GM19025 (cell line): ENCODE results near the gene ZFPM1.

Source experiments
- ATAC-seq: cut with Tn5 transposase; IDR thresholded peaks from one replicate; pipeline ENCODE4 v1.9.1; 2021; ENCODE audit warnings: mild to moderate bottlenecking, low read depth, moderate library complexity; ENCODE audit not compliant: unreplicated experiment

The ZFPM1 gene

DNA sequence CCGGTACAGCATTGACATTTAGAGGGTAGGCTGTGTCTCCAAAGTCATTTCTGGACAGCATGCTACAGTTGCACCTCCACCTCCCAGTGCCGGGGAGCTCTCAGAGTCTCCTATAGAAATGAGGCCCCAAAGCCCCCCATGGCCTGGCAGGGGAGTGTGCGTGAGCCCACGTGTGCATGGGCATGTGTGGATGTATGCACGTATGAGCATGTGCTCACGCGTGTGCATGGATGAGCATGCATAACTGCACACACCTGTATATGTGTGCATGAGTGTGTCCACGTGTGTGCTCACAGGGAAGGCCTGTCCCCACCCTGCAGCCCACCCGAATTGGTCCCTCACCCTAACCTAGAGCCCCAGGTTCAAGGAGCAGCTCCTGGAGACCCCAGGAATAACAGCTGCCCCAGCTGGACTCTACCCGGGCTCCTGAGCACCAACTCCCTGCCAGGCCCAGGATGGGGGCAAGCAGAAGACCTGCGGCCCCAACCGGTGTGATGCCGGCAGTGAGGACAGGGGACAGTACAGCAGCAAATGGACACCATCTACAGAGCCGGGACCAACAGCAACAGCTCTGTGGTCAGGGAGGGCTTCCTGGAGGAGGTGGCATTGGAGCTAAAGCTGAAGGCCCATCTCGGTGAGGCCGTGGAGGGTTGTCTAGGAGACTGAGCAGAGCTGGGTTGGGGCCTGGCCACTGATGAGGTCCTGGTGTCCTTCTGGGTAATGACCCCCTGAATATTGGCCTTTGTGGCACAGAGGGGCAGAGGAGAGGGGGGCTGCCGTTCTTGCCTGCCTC is 35.2 kb upstream of the ZFPM1 start:
- no peak for ATAC-seq

- no peak for ATAC-seq
Measured at GRCh38 chr16:88418869-88419268, 34.2 kb upstream of the ZFPM1 start.

DNA sequence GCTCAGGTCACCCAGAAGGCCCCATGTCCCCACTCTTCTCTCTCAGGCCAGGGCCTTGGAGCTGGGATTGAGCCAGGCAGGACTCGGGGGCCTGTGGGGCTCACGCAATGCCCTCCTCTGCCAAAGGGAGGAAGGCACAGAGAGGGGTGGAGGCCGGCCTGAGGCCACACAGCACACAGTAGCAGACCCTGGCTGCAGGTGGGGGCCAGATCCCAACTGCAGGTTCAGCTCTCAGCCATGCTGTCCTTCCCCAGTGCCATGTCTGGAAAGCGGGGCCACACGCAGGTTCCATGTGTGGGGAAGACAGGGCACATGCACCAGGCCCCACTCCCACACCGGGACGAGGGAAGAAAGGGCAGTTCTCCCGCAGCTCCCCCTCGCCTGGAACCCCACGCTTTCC is 33.3 kb upstream of the ZFPM1 start:
- no peak for ATAC-seq

- no peak for ATAC-seq
Measured at GRCh38 chr16:88420496-88420895, 32.6 kb upstream of the ZFPM1 start.

DNA sequence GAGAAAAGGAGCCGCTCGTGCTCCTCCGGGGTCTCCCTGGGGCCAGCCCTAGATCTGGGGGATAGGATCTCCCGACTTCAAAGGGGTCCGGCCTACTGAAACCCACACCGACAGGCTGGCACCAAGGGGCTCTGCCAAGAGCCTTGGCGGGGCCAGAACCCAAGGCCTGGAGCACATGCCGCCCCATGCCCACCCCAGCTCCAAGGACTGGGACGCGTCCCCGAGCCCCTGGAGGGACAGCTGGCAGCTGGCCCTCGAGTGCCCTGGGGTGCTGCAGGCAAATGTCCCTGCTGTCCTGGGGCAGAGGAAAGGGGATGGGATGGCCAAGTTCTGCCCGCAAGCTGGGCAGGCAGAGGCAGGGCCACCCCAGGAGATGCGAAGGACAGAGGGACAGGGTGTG is 31.8 kb upstream of the ZFPM1 start:
- no peak for ATAC-seq

DNA sequence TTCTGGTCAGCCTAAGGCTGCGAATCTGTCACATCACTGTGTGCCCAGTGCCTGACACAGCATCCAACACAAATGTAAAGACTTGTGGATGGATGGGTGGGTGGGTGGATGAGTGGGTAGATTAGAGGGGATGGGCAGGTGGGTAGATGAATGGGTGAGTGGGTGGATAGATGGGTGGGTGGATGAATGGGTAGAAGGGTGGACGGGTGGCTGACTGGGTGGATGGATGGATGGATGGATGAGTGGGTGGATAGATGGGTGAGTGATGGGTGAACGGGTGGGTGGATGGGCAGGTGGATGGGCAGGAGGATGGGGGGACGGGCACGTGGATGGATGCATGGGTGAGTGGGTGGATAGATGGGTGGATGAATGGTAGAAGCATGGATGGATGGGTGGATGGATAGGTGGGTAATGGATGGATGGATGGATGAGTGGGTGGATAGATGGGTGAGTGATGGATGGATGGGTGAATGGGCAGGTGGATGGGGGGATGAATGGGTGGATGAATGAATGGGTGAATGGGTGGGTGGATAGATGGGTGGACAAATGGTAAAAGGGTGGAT is 31.1 kb upstream of the ZFPM1 start:
- no peak for ATAC-seq

DNA sequence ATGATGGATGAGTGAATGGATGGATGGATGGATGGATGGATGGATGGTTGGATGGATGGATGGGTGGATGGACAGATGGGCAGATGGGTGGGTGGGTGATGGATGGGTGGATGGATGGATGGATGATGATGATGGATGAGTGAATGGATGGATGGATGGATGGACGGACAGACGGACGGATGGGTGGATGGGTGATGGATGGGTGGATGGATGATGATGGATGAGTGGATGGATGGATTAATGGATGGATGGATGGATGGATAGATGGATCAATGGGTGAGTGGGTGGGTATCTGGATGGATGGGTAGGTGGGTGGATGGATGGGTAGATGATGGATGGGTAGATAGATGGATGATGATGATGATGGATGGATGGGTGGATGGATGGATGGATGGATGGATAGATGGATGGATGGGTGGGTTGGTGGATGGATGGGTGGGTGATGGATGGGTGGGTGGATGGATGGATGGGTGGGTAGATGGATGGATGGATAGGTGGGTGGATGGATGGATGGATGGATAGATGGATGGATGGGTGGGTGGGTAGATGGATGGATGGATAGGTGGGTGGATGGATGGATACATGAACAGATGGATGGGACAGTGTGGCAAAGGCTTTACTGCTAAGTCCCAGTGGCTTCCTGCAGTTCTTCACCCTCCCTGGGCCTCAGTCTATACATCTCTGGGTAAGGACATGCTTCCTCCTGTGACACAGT is 30.2 kb upstream of the ZFPM1 start:
- no peak for ATAC-seq

DNA sequence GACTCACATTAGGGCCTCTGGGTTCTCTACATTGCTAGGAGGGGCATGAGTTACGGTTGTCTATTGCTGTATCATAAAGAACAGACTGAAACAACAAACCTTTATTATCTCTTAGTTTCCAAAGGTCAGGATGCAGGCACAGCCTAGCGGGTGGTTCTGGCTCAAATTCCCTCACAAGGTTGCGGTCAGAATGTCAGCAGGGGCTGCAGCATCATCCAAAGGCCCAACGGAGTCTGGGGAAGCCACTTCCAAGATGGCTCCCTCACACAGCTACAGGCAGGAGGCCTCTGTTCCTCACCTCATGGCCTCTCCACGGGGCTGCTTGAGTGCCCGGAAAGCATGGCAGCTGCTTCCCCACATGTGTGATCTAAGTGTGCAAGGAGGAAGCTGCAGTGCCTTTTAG is 29.6 kb upstream of the ZFPM1 start:
- no peak for ATAC-seq

DNA sequence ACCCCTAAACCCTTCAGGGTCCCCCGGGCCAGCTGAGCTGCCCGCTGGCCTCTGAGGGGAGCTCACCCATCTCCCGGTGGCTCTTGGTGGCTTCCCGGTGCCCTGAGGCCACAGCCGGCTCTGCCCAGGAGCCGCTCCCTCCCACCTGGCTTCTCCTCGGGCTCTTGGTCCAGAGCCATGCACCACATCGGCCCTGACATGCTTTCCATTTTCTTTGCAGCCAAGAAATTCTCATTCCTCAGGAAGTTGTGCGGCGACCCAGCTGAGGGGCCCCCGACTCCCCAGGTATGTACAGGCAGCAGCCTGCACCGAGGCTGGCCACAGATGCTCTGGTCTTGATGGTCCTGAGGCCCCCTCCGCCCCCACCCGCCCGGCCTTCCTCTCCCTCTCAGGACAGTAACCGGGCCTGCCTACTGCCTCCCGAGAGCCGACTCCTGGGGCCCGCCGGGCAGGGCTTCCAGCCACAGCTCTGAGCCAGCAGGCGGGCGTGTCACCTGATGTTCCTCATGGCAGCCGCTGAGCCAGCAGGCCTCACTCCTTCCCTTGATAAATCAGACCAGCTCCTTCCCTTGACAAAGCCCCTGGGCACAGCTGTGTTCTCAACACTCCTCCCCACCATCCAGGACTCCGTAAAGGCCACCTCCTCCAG is 28.4 kb upstream of the ZFPM1 start:
- ATAC-seq: no peak

DNA sequence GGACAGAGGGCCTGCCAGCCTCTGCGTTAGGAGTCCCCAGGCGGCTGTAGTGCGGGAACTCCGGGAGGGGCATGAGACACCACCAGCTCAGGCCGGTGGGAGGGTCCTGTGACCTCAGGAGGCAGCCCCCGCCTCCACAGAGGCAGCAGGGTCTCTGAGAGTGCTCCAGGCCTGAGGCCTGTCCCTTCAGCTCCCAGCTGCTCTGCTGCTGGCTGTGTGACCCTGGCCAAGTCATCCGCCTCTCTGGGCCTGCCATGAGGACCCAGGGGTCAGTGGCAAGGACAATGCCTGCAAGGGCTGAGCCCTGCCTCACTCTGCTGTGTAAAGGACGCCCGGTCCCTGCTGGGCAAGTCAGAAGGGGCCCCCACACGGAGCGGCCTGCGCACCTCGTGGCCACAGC is 27.1 kb upstream of the ZFPM1 start:
- no peak for ATAC-seq

DNA sequence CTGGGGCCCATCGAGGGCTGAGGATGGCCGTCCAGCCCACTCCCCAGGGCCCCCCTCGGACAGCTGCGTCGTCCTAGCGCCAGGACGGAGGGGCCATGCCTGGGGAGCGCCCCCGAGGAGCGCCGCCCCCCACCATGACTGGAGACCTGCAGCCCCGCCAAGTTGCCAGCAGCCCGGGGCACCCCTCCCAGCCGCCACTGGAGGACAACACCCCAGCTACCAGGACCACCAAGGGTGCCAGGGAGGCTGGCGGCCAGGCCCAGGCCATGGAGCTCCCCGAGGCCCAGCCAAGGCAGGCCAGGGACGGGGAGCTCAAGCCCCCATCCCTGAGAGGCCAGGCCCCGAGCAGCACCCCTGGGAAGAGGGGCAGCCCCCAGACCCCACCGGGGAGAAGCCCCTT is 25.7 kb upstream of the ZFPM1 start:
- no peak for ATAC-seq

- no peak for ATAC-seq
Measured at GRCh38 chr16:88428156-88428555, 24.9 kb upstream of the ZFPM1 start.

GRCh38 chr16:88428616-88429386 is 24.3 kb upstream of the ZFPM1 start:
- no peak for ATAC-seq

DNA sequence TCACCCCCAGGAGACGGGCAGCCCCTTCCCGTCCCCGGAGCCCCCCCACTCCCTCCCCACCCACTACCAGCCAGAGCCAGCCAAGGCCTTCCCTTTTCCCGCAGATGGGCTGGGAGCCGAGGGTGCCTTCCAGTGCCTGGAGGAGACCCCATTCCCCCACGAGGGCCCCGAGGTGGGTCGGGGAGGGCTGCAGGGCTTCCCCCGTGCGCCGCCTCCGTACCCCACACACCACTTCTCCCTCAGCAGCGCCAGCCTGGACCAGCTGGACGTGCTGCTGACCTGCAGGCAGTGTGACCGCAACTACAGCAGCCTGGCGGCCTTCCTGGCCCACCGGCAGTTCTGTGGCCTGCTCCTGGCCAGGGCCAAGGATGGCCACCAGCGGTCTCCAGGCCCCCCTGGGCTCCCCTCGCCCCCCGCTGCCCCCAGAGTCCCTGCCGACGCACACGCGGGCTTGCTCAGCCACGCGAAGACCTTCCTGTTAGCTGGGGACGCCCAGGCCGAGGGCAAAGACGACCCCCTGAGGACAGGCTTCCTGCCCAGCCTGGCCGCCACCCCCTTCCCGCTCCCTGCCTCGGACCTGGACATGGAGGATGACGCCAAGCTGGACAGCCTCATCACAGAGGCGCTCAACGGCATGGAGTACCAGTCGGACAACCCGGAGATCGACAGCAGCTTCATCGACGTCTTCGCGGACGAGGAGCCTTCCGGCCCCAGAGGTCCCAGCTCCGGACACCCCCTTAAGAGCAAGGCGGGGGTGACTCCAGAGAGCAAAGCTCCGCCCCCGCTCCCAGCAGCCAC is 23.5 kb upstream of the ZFPM1 start:
- no peak for ATAC-seq

GRCh38 chr16:88430185-88430523 is 22.9 kb upstream of the ZFPM1 start:
- no peak for ATAC-seq

GRCh38 chr16:88430524-88431446 is 22.3 kb upstream of the ZFPM1 start:
- ATAC-seq: no peak

DNA sequence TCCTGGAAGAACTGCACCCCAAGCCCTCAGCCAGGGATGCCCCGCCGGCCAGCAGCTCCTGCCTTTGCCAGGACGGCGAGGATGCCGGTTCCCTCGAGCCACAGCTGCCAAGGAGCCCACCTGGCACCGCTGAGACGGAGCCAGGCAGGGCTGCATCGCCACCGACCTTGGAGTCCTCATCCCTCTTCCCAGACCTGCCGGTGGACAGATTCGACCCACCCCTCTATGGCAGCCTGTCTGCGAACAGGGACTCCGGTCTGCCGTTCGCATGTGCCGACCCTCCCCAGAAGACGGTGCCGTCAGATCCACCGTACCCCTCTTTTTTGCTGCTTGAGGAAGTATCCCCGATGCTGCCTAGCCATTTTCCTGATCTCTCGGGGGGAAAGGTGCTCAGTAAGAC is 21.4 kb upstream of the ZFPM1 start:
- ATAC-seq: no peak

DNA sequence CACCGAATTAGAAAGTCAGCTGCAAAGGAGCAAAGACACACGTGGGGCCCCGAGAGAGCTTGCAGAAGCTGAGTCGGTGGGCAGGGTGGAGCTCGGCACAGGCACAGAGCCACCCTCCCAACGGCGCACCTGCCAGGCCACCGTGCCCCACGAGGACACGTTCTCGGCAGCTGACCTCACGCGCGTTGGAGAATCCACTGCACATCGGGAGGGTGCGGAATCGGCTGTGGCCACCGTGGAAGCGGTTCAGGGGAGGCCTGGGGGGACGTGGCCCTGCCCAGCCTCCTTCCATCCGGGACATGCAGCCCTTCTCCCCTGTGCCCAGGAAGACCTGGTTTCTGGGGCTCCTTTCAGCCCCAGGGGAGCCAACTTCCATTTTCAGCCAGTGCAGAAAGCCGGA is 20.9 kb upstream of the ZFPM1 start:
- ATAC-seq: no peak

GRCh38 chr16:88432753-88433152 is 20.3 kb upstream of the ZFPM1 start:
- ATAC-seq: no peak
